HAP-1 (cell line): ENCODE results near the gene NHLRC4.

ENCODE experiments used
- DNase-seq, 2 experiments: peaks; one replicate each; pipeline ENCODE4 v3.0.0-alpha.2; 2016 to 2020; ENCODE audit warnings: low spot score in 2 of 2
- H3K27me3 ChIP-seq: fragments of 250-450 bp; sonication (Bioruptor Pico); 2 replicates; pipeline ENCODE4 v1.5.1; 2020; ENCODE audit warnings: low read depth, mild to moderate bottlenecking, moderate library complexity
- H3K36me3 ChIP-seq: fragments of 250-450 bp; sonication (Bioruptor Pico); replicated peaks from 2 replicates; pipeline ENCODE4 v1.5.1; 2020; ENCODE audit warnings: mild to moderate bottlenecking
- H3K4me1 ChIP-seq: fragments of 250-450 bp; sonication (Bioruptor Pico); 2 replicates; pipeline ENCODE4 v1.5.1; 2020; ENCODE audit warnings: mild to moderate bottlenecking
- H3K4me3 ChIP-seq: fragments of 250-450 bp; sonication (Bioruptor Pico); 2 replicates; pipeline ENCODE4 v1.5.1; 2020; ENCODE audit warnings: mild to moderate bottlenecking, moderate library complexity
- H3K9me3 ChIP-seq: fragments of 250-450 bp; sonication (Bioruptor Pico); 2 replicates; pipeline ENCODE4 v1.5.1; 2020; ENCODE audit warnings: mild to moderate bottlenecking, moderate library complexity
- in situ Hi-C: fragments of 300-500 bp; cut with MboI; formaldehyde crosslinking; loops from 3 replicates; pipeline ENCODE4 v1.14.3; 2020; ENCODE audit warnings: low sequenced_read_pairs, inconsistent platforms, mixed read lengths

NHLRC4 gene

DNA sequence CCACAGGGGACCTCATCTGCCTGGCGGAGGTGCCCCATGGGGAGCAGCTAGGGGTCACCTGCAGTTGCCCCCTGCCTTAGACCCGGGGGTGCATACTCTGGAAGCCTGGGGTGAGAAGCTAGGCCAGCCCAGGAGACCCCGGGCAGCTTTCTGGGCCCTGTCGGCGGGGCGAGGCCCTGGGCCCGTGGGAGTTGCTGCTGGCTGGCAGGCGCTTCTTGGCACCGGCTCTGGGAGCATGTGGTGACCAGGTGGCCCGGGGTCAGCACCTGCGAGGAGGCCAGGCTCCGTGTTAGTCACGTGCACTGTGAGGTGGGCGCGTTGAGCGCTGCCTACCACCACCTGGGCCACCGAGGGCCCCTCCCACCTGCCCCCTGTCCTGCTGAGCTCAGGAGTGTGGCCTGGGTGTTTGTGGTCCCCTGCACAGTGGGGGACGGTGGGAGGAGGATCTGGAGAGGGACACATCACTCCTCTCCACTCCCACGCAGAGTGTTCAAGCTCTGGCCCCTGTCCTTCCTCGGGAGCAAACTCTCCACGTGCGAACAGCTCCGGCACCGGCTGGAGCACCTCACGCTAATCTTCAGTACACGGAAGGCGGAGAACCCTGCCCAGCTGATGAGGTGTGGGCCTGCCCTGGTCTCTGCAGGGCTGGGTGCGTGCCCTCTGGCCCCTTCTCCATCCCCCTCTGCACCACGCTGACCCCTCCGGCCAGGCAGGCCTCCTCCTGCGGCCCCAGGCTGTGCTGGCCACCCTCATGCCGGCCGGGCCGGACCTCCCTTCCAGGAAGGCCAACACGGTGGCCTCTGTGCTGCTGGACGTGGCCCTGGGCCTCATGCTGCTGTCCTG, 8.8 kb downstream of the NHLRC4 start:
- Histone ChIP-seq H3K4me1 (no peaks in the 10 kb centered on the region), H3K9me3 (no peaks in the 10 kb centered on the region), H3K4me3 (no peak overlapping the region), H3K27me3 (no peaks in the 10 kb centered on the region), H3K36me3 (peaks cover 10% of the 10 kb centered on the region)
- no peak for DNase-seq
- in situ Hi-C loops = no loop called here

DNA sequence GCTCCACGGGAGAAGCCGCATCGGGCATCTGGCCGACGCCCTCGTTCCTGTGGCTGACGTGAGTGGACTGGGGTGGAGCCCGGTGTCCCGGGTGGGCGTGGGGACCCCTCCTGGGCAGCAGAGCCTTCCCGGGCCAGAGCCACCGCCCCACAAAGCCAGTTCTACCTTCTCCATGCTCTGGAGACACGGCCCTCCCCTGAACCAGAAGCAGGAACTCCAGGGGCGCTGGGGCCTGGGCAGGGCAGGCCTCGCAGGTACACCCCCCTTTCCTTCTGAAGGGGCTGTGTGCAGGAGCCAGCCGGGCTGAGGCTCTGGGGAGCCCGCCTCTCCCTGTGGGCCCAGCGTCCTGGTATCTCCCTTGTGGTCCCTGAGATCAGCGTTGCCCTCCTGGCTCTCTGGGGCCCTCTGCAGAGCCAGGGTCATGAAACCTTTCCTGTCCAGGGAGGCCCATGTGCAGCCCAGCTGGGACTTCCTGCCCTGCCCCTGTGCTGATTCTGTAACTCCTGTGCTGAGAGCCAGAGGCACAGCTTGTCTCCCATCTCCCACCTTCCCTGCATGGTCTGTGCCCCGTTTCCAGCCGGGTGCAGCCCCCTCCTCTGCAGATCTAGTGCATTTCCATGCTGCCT, 9.5 kb downstream of the NHLRC4 start:
- Histone ChIP-seq H3K4me1 (no peaks in the 10 kb centered on the region), H3K27me3 (no peaks in the 10 kb centered on the region), H3K4me3 (no peak overlapping the region), H3K9me3 (no peaks in the 10 kb centered on the region), H3K36me3 (peaks cover 10% of the 10 kb centered on the region)
- DNase-seq = no peak
- in situ Hi-C loops = no loop called here

DNA sequence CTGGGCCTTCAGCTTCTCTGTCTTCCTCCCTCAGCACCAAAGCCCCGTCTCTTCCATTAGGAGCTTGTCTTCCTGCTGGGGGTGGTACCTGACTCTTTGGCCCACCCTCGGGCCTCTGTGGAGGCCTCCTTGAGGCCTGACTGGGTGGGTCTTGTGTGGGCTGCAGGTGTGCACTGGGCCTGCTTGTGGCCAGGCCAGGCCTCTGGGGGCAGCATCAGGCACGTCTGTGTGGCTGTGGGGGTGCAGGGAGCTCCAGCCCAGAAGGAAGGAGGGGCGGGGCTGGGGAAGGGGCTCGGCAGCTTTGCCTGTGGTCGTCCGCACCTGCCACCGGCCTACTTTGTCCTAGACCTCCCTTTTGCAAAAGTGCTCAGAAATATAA, 10.0 kb downstream of the NHLRC4 start:
- H3K9me3 ChIP-seq = no peaks in the 10 kb centered on the region
- H3K36me3 ChIP-seq = peaks cover 10% of the 10 kb centered on the region
- H3K4me3 ChIP-seq = no peak overlapping the region
- no peaks in the 10 kb centered on the region for H3K27me3 ChIP-seq
- no peaks in the 10 kb centered on the region for H3K4me1 ChIP-seq
- no peak for DNase-seq
- in situ Hi-C loops = no loop called here

DNA sequence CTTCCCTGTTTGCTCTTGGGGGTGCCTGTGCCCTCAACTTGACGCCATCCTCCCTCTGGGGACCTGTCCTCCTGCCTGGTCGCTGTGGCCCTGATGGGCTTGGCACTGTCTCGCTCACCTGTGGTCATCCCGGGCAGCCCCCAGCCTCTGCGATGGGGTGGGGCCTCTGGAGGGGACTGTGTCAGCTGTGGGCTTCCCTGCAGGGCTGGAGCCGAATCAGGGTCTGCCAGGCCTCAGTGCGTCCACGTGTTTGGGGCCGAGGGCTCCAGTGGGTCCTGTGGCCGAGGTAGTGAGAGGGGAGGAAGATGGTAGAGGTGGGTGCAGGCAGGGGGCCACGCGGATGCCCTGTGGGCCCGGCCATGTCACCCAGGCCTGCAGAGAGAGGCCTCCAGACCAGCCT, 11.0 kb downstream of the NHLRC4 start:
- no peak overlapping the region for H3K4me3 ChIP-seq
- no peaks in the 10 kb centered on the region for H3K4me1 ChIP-seq
- peaks cover 10% of the 10 kb centered on the region for H3K36me3 ChIP-seq
- in situ Hi-C loops = no loop called here
- no peaks in the 10 kb centered on the region for H3K27me3 ChIP-seq
- DNase-seq = no peak
- H3K9me3 ChIP-seq = no peaks in the 10 kb centered on the region

DNA sequence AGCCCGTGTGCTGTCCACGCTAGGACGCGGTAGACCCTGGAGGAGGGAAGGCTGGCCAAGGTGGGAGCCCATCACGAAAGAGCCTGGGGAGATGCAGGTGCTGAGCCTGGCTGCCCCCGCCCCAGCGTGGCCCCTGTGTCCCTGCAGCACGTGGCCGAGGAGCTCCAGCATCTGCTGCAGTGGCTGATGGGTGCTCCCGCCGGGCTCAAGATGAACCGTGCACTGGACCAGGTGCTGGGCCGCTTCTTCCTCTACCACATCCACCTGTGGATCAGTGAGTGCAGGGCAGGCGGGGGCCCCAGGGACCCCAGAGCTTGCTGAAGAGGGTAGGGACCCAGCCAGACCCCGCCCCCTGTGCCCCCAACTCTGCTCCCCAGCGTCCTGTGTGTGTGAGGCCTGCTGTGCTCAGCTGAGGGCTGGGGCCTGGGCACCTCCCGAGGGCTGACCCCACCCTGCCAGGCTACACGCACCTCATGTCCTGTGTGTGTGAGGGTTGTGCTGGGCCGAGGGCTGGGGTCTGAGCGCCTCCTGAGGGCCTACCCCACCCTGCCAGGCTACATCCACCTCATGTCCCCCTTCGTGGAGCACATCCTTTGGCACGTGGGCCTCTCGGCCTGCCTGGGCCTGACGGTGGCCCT, 11.5 kb downstream of the NHLRC4 start:
- H3K27me3 ChIP-seq = no peaks in the 10 kb centered on the region
- H3K4me1 ChIP-seq = no peaks in the 10 kb centered on the region
- in situ Hi-C loops = no loop called here
- no peaks in the 10 kb centered on the region for H3K9me3 ChIP-seq
- no peak overlapping the region for H3K4me3 ChIP-seq
- DNase-seq = no peak
- peaks cover 10% of the 10 kb centered on the region for H3K36me3 ChIP-seq

DNA sequence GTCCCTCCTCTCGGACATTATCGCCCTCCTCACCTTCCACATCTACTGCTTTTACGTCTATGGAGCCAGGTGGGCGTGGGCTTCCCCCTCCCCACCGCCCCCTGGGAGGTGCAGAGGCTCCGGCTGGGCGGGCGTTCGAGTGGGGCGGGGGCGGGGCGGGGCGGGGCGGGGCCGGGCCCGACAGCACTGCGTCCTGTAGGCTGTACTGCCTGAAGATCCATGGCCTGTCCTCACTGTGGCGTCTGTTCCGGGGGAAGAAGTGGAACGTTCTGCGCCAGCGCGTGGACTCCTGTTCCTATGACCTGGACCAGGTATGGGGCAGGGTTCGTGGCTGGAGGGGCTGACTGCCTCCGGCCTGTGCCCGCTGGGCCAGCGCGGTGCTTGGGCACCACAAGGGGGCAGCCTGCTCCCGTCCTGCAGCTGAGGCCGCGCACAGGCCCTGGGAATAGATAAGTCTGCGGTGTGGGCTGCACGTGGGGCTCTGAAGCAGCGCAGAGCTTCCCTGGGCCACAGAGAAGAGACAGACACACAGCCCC, 12.1 kb downstream of the NHLRC4 start:
- Histone ChIP-seq H3K36me3 (peaks cover 10% of the 10 kb centered on the region), H3K9me3 (no peaks in the 10 kb centered on the region), H3K27me3 (no peaks in the 10 kb centered on the region), H3K4me3 (peak overlapping the region; percentile 22), H3K4me1 (no peaks in the 10 kb centered on the region)
- in situ Hi-C loops = no loop called here
- peak; percentile 64 to 86 for DNase-seq

DNA sequence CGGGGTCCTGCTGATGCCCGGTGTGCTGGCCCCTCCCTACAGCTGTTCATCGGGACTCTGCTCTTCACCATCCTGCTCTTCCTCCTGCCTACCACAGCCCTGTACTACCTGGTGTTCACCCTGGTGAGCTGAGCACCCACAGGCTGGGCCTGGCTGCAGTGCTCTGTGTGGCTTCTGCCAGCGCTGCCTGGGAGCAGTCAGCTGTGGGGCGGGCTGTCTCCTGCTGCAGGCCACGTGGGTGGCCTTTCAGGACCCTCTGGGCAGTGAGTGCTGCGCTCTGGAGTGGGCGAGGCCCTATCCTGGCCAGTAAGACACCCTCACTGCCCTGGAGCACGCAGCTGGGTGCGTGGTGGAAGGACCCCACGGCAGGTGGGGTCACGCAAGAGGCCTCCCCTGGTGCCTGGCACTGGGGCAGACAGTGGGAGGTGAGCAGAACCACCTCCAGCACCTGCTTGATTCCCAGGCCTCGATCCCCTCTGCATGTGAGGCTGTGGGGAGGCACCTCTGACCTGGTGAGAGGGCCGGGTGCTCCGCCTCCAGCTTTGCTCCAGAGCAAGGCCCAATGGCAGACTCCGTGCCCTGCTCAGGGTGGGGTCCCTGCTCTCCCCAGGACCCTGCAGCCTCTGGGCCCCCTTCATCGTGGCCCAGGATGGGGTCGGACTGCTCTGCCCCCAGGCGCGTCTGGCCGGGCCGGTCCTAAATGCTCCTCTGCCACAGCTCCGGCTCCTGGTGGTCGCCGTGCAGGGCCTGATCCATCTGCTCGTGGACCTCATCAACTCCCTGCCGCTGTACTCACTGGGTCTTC, 13.5 kb downstream of the NHLRC4 start:
- no peak overlapping the region for H3K4me3 ChIP-seq
- H3K27me3 ChIP-seq = no peaks in the 10 kb centered on the region
- in situ Hi-C loops = no loop called here
- no peaks in the 10 kb centered on the region for H3K9me3 ChIP-seq
- DNase-seq = no peak
- no peaks in the 10 kb centered on the region for H3K4me1 ChIP-seq
- no peaks in the 10 kb centered on the region for H3K36me3 ChIP-seq

DNA sequence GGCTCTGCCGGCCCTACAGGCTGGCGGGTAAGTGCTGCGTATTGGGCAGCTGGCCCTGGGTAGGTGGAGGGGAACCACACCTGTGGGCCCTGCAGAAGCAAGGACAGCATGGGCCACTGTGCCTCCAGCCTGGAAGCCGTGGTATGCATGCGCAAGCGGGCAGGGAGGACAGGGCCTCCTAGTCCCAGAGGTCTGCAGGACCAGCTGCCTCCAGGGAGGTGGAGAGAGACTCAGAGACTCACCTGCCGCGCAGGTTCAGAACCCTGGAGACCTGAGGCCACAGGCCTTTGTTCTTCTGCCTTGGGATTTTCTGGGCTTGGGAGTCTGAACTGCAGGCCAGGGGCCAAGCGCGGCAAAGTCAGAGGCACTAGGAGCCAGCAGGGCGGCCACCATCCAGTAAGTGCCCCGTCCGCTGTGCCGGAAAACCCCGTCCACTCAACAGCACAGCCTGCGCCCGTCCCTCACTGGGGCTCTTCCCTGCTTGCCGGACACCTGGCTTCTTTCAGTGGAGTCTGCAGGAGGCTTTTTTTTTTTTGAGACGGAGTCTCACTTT, 14.2 kb downstream of the NHLRC4 start:
- no peak for DNase-seq
- H3K36me3 ChIP-seq = no peaks in the 10 kb centered on the region
- no peaks in the 10 kb centered on the region for H3K27me3 ChIP-seq
- in situ Hi-C loops = no loop called here
- no peaks in the 10 kb centered on the region for H3K9me3 ChIP-seq
- H3K4me1 ChIP-seq = no peaks in the 10 kb centered on the region
- H3K4me3 ChIP-seq = no peak overlapping the region

DNA sequence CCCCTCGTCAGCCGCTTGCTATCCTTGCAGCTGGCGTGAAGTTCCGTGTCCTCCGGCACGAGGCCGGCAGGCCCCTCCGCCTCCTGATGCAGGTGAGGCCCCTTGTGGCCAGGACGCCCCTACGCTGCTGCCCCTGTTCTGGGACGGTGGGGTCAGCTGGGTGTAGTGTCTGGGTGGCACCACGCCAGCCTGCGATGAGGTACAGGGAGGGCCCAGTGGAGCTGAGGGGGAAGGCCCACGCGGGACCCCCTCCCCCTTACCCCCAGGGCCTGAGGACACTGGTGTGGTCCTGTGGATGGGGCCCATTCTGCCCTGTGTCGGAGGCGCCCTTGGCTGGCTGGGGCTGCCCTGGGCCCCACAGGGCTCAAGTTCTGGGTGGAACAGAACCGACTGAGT, 15.4 kb downstream of the NHLRC4 start:
- H3K4me3 ChIP-seq = no peak overlapping the region
- no peaks in the 10 kb centered on the region for H3K9me3 ChIP-seq
- H3K27me3 ChIP-seq = no peaks in the 10 kb centered on the region
- in situ Hi-C loops = no loop called here
- H3K4me1 ChIP-seq = no peaks in the 10 kb centered on the region
- no peaks in the 10 kb centered on the region for H3K36me3 ChIP-seq
- DNase-seq = no peak

DNA sequence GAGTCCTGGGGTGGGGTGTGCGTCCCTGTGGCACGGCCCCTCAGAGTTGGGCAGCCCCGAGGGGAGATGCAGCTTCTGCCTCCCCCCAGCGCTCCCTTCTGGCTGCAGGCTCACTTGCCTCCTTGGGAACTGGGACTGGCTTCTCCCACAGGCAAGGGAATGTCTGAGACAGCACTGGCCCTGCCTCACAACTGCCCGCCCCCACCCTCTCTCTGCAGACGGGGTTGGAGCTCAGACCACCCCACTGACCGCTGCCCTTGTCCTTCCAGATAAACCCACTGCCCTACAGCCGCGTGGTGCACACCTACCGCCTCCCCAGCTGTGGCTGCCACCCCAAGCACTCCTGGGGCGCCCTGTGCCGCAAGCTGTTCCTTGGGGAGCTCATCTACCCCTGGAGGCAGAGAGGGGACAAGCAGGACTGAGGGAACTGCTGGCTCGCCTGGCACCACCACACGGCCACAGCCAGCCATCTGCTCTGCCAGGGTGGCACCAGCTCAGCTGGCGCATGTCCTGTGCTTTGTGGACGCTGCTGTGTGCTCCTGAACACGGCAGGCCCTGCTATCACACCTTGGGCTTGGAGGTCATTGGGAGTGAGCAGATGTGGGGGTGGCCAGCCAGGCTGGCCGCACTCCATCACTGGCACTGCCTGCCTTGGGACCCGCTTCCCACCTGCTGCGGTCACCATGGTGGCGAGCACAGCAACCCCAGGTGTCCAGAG, 16.0 kb downstream of the NHLRC4 start:
- no peak overlapping the region for H3K4me3 ChIP-seq
- in situ Hi-C loops = no loop called here
- H3K4me1 ChIP-seq = no peaks in the 10 kb centered on the region
- no peaks in the 10 kb centered on the region for H3K36me3 ChIP-seq
- DNase-seq = no peak
- H3K9me3 ChIP-seq = no peaks in the 10 kb centered on the region
- H3K27me3 ChIP-seq = no peaks in the 10 kb centered on the region

DNA sequence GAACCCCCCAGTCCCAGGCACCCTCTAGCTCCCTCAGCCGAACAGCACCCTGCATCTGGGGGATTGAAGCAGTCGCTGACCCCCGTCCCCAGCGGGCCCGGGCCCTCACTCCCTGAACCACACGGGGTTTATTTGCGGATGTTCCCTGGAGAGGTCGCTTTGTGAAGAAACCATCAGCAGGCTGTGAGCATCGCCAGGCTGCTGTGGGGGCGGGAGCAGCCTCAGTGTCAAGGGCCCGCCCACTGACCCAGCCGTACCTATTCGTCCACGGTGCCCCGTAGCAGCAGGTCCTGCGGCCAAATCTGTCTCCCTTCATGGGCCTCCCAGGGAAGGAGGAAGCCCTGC, 16.6 kb downstream of the NHLRC4 start:
- no peak for DNase-seq
- no peak overlapping the region for H3K4me3 ChIP-seq
- in situ Hi-C loops = no loop called here
- no peaks in the 10 kb centered on the region for H3K9me3 ChIP-seq
- H3K27me3 ChIP-seq = no peaks in the 10 kb centered on the region
- no peaks in the 10 kb centered on the region for H3K4me1 ChIP-seq
- no peaks in the 10 kb centered on the region; the same call in 1 of the 2 replicates for H3K36me3 ChIP-seq

DNA sequence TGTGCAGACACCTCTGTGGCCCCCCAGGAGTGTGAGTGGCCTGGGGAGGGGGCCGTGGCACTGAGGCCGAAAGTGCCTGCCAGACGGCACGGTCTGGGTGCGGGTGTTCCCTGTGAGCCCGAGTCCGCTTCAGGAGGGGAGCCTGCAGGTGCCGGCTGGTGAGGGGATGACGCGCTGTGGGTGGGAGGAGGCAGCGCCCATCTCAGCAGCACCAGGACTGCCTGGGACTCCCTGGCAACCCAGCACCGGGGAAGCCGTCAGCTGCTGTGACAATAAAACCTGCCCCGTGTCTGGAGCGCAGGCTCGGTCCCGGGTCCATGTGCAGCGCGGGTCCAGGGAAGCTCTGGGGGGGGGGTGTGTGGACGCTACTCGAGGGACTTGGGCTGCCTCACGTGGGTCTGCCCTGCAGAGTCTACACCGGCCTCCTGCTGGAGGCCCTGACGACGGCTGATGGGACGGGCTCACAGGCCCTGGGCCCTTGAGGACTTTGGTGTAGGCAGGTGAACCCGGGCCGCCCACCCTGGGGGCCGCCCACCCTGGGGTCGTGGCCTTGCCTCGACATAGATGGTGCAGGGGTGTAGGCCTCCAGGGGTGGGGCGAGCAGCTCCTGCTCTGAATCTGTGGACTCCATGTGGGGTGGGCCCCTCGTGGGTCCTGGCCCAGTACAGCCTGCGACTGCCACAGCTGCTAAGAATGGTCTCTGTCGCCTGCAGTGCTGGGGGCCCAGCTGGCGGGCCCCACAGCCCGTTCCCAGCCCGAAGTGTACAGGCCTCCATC, 17.2 kb downstream of the NHLRC4 start:
- in situ Hi-C loops = no loop called here
- no peaks in the 10 kb centered on the region for H3K9me3 ChIP-seq
- no peaks in the 10 kb centered on the region for H3K27me3 ChIP-seq
- no peaks in the 10 kb centered on the region; the same call in 1 of the 2 replicates for H3K36me3 ChIP-seq
- H3K4me1 ChIP-seq = no peaks in the 10 kb centered on the region
- no peak overlapping the region for H3K4me3 ChIP-seq
- no peak for DNase-seq
